ENCODE measurements around the gene PTX4. TPM values are rescaled to one million over a fixed set of nuclear protein-coding genes. Genes with fewer than 3 reads are reported as not detected.

The PTX4 gene
- polyA plus RNA-seq, 1 of the 3 experiments (the other 2 are of a cell fraction): not detected

DNA sequence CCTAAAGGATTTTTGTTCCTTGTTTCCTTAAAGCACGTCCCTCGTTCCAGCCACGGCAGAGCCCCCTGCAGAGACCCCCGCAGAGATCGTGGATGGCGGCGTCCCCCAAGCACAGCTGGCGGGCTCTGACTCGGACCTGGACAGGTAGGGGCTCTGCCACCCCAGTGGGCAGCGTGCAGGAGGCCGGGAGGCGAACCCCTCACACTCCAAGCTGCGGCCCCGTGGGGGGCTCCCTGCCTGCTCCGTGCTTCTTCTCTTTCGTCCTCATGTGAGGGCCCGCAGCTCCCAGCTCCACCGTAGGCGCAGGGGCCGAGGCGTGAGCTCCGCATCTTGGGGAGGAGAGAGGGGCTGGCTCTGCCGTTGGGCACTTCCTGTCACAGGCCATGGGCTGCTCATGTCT lies 12.9 kb upstream of the PTX4 start:
- no peaks in the 10 kb centered on the region for H3K9me3 ChIP-seq
- H3K4me2 ChIP-seq: no peak overlapping the region
- H3K9me2 ChIP-seq: no peaks in the 10 kb centered on the region
- H3K79me2 ChIP-seq (ENCODE audit: insufficient read depth): no peaks in the 10 kb centered on the region
- ChIA-PET POLR2A (no interaction called here), CTCF (no interaction called here)
- no peak overlapping the region for H2AFZ ChIP-seq (ENCODE audit: low read depth)
- no peak overlapping the region for H3K9ac ChIP-seq
- H3K4me1 ChIP-seq (ENCODE audit: control insufficient read depth in 1 of 2, insufficient read depth in 2 of 2, low read depth in 1 of 2, low read length in 1 of 2): no peaks in the 10 kb centered on the region
- no peaks in the 10 kb centered on the region for H4K20me1 ChIP-seq (ENCODE audit: insufficient read depth)
- WGBS (ENCODE audit: low lambda C conversion rate): 93% methylated on average over 12 of the region's 23 CpGs
- H3K4me3 ChIP-seq (ENCODE audit: low read depth in 2 of 2, low read length in 1 of 2): no peak overlapping the region
- no peaks in the 10 kb centered on the region for H3F3A ChIP-seq (replicated peaks; ENCODE audit: insufficient read depth)
- H3K27ac ChIP-seq (ENCODE audit: low read depth in 2 of 2, low read length in 1 of 2): no peak overlapping the region
- peaks cover 0 to 48% of the 10 kb centered on the region in 2 experiments for H3K36me3 ChIP-seq (replicated peaks in 1 of 2; ENCODE audit: control insufficient read depth in 1 of 2, insufficient read depth in 2 of 2, low read length in 1 of 2)
- DNase-seq: no peak
- H3K27me3 ChIP-seq (ENCODE audit: insufficient read depth): no peaks in the 10 kb centered on the region
- TF ChIP-seq PBX3 (IDR thresholded peaks at IDR 0.05) (no peak), SMC3 (IDR thresholded peaks at IDR 0.05; ENCODE audit: low read depth, low read length) (no peak), RFX5 (IDR thresholded peaks at IDR 0.05; ENCODE audit: low read length) (no peak), TEAD4 (IDR thresholded peaks at IDR 0.05; ENCODE audit: borderline replicate concordance, insufficient read depth) (no peak), CHD2 (IDR thresholded peaks at IDR 0.05; ENCODE audit: low read length, partially characterized antibody) (no peak), ELF1 (IDR thresholded peaks at IDR 0.05) (no peak), YY1 (IDR thresholded peaks at IDR 0.05; ENCODE audit: low read depth) (no peak), FOSL2 (IDR thresholded peaks at IDR 0.05; ENCODE audit: borderline replicate concordance, low read depth) (no peak), FOXM1 (IDR thresholded peaks at IDR 0.05; ENCODE audit: low read depth) (no peak), MAX (IDR thresholded peaks at IDR 0.05; ENCODE audit: low read depth) (no peak), CTCF (IDR thresholded peaks at IDR 0.05) (no peak), RXRA (IDR thresholded peaks at IDR 0.05; ENCODE audit: borderline replicate concordance, low read depth) (no peak), USF1 (IDR thresholded peaks at IDR 0.05; ENCODE audit: borderline replicate concordance, low read depth) (no peak), EP300 (IDR thresholded peaks at IDR 0.05; ENCODE audit: borderline replicate concordance in 1 of 2, low read depth in 1 of 2, low read length in 1 of 2) (no peak), RCOR1 (IDR thresholded peaks at IDR 0.05; ENCODE audit: low read length) (no peak), GATA2 (CRISPR knock-in tag; IDR thresholded peaks at IDR 0.05) (no peak), MEF2A (IDR thresholded peaks at IDR 0.05; ENCODE audit: borderline replicate concordance, low read depth) (no peak)
